HG03442 (cell line): ENCODE data around the gene CES1.
"Not testable (repeated sequence)": the region's sequence is repeated elsewhere in the genome, so short reads cannot be mapped to it uniquely, and the experiment has no call there.

ENCODE experiments used
- ATAC-seq: cut with Tn5 transposase; IDR thresholded peaks from one replicate; pipeline ENCODE4 v1.9.1; 2021; ENCODE audit warnings: mild to moderate bottlenecking, moderate library complexity; ENCODE audit not compliant: unreplicated experiment

Gene CES1

GRCh38 chr16:55832425-55832772, 497 bp downstream of the CES1 start:
- ATAC-seq, result no peak

- no peak for ATAC-seq
Measured at GRCh38 chr16:55830658-55831294, 2.1 kb downstream of the CES1 start.

DNA sequence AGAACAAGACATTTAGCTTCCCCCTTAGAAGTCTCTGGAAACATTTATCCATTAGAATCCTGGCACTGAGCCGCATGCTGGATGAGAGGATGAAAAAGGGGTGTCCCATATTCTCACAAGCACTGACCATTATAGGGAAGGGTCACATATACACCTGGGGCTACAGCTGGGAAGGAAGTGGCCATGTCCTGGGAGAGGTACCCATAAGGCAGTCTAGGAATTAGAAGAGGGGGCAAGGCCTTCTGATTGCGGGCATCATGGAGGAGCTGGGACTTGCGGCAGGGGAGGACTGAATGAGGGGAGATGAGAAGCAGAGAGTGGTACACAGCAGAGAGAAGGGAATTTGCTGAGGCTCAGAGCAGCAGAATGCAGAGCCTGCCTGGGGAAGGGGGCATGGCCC, 3.7 kb downstream of the CES1 start:
- not testable (repeated sequence) for ATAC-seq

GRCh38 chr16:55828680-55829079, 4.2 kb downstream of the CES1 start:
- ATAC-seq, result no peak

GRCh38 chr16:55825115-55825728, 7.7 kb downstream of the CES1 start:
- ATAC-seq, result no peak

- ATAC-seq, result no peak
Measured at GRCh38 chr16:55824473-55825000, 8.4 kb downstream of the CES1 start.

- no peak for ATAC-seq
Measured at GRCh38 chr16:55822280-55822810, 10.6 kb downstream of the CES1 start.

- no peak for ATAC-seq
Measured at GRCh38 chr16:55821210-55821609, 11.7 kb downstream of the CES1 start.

GRCh38 chr16:55820615-55821014, 12.3 kb downstream of the CES1 start:
- ATAC-seq, result no peak

DNA sequence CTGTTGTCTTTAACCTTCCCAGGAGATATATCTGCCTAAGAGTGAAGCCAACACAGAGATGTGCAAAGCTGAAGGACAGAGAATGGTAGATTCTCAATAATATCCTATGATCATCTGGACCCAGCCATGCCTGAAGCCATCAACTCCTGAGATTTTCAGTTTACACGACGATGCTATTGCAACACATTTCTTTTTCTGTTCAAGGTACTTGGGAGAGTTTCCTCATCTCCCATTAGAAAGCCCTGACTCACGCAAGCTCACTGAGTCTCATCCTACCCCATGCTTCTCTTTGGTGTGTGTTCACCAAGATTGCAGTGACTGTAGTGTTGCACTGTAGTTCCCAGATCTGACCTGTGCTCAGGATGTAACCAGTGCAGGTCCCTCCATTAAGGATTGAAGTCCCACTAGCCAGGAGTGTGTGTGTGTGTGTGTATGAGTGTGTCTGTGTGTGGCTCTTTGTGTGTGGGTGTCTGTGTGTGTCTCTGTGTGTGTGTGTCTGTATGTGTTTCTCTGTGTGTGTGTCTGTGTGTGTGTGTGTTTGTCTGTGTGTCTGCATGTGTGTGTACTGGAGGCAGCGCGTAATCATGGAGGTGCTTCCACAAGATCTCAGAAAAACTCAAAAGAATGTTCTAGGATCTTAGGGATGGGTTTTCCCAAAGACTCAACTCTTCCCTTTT, 15.5 kb downstream of the CES1 start:
- no peak for ATAC-seq

GRCh38 chr16:55816222-55816621, 16.7 kb downstream of the CES1 start:
- not testable (repeated sequence) for ATAC-seq

- ATAC-seq, result no peak
Measured at GRCh38 chr16:55815320-55815719, 17.6 kb downstream of the CES1 start.

DNA sequence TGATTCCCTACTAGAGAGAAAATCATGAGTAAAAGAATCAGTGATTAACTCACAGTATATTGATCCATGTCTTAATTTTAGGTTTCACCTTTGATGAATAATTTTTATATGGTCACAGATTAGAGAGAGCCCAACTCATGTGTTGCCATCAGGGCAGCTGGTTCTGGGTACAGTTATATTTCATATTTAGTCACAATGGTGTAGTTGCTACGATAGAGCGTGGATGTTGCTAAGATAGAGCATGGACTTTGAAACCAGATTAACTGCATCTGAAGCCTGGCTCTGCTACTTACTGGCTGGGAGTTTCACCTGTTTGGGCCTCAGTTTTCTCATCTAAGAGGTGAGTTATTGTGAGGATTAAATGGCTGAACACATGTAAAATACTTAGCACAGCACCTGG, 18.7 kb downstream of the CES1 start:
- ATAC-seq, result not testable (repeated sequence)

GRCh38 chr16:55813730-55814129, 19.2 kb downstream of the CES1 start:
- ATAC-seq, result not testable (repeated sequence)

DNA sequence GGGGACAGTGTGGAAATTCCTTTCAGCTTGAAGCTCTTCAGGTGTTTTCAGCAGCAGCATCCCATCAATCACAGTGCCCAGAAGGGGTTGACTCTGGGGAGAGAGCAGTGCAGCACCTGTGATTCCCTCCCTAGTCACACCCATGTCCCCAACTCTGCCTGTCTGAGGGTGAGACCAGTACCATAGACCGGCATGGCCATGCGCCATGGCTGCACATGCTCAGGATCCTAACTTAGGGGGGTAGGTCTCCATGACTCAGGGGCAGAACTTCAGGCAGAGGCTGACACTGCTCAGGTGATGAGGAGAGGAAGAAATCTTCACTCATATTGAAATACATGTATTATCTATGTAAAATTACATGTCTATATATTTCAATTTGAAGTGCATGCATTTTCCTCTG, 19.9 kb downstream of the CES1 start:
- ATAC-seq, result no peak

DNA sequence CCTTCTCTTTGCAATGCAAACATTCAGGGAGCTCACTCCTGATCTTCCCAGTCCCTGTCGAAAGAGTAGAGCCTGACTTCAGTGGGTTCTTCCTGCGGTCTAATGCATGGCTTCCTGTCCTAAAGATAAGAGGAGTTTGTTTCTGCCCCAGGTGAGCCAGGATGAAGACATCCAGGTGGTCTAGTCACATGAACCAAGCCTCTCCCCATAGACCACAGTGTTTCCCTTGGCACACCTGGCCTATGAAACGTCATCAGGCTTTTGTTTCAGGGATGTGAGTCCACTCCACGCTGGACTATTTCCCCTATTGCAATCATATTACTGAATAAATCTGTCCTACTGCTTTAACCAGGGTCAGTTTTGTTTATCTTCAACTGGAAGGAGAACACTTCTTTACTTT, 21.1 kb downstream of the CES1 start:
- no peak for ATAC-seq

DNA sequence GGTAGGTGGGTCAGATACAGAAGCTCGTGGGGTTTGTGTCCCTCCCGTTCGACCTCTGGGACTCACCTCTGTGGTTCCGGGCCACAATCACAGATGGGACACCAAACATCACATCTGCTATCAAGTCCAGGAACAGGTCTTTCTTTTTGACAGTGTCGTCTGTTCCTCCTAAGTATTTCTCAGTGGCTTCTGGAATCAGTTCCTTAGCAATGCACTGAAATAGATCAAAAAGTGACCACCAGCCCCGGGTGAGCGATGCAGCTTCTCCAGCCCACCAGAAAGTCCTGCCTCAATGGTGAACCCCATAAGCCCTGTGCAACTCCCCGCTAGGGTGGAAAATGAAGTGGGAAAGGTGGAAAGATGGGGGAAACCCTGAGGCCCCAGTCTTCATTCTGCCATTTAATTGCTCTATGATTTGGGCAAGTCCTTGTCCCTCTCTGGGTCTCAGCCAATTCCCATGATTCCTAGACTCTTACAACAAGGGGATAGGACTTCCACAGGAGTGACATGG, 22.4 kb downstream of the CES1 start:
- no peak for ATAC-seq

- ATAC-seq, result no peak
Measured at GRCh38 chr16:55809851-55810250, 23.0 kb downstream of the CES1 start.

DNA sequence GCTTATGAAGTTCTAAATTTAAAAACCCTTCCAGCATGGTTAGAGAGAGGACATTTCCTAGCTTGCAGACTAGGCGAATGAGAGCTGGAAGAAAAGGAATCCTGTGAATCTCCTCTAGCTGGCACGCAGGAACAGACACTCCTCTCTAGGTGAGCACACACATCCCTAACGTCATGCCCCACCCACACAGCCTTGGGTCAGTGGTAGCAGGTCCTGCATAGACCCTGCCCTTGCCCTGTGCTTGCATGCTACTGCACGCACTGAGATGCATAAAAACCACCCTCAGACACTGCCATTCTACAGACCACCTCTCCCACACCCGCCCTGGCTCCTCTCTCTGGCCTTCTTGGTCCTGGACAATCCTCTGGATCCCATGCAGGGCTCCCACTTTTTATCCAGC, 23.5 kb downstream of the CES1 start:
- no peak for ATAC-seq

- not testable (repeated sequence) for ATAC-seq
Measured at GRCh38 chr16:55808286-55808685, 24.6 kb downstream of the CES1 start.

- not testable (repeated sequence) for ATAC-seq
Measured at GRCh38 chr16:55805104-55805503, 27.8 kb downstream of the CES1 start.

DNA sequence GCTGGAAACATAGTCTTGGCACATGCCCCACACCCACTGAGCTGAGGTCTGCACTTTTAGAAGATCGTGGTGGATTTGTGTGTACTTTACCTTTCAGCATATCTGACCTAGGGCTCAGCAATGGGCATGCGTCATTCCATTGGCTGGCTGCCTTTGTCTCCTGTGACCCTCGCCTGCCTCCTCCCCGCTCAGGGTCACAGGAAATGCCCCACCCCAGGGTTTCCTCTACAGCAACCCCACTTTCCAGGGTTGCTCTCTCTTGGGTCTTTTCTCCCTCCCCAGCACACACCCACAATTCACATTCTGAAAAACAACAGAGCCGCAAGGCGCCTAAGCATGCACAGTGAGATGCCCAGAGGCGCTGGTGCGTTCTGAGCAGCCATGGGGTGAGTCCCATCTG, 29.2 kb downstream of the CES1 start:
- not testable (repeated sequence) for ATAC-seq
